Coronary artery (tissue), 2 donors: ENCODE results near the gene GJA1.

Source experiments
- DNase-seq: peaks from one replicate; pipeline ENCODE4 v3.0.0-alpha.2; 2017; ENCODE audit warnings: low spot score
- H3K27ac ChIP-seq, 2 donors: fragments of 200-600 bp; sonication (generic); one replicate each; pipeline ENCODE4 v1.5.1; 2016 to 2019
- H3K4me3 ChIP-seq: fragments of 200-600 bp; sonication (generic); 2 replicates; pipeline ENCODE4 v1.5.1; 2016; ENCODE audit warnings: mild to moderate bottlenecking, moderate library complexity
- TF ChIP-seq, protein P1 (sequence below): fragments of 200-600 bp; sonication (generic); IDR thresholded peaks from one replicate; pipeline ENCODE4 v1.5.1; 2019; ENCODE audit warnings: antibody characterized with exemption

Gene GJA1

GRCh38 chr6:121449331-121449730, 13.9 kb downstream of the GJA1 start:
- Histone ChIP-seq H3K4me3 (no peak overlapping the region), H3K27ac (no peak overlapping the region)
- TF ChIP-seq, protein P1, sequence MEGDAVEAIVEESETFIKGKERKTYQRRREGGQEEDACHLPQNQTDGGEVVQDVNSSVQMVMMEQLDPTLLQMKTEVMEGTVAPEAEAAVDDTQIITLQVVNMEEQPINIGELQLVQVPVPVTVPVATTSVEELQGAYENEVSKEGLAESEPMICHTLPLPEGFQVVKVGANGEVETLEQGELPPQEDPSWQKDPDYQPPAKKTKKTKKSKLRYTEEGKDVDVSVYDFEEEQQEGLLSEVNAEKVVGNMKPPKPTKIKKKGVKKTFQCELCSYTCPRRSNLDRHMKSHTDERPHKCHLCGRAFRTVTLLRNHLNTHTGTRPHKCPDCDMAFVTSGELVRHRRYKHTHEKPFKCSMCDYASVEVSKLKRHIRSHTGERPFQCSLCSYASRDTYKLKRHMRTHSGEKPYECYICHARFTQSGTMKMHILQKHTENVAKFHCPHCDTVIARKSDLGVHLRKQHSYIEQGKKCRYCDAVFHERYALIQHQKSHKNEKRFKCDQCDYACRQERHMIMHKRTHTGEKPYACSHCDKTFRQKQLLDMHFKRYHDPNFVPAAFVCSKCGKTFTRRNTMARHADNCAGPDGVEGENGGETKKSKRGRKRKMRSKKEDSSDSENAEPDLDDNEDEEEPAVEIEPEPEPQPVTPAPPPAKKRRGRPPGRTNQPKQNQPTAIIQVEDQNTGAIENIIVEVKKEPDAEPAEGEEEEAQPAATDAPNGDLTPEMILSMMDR = no peak
- DNase-seq = no peak

GRCh38 chr6:121450242-121450641, 14.8 kb downstream of the GJA1 start:
- H3K4me3 ChIP-seq = no peak overlapping the region
- no peak for DNase-seq
- TF ChIP-seq, protein P1 = no peak
- H3K27ac ChIP-seq = no peak overlapping the region

DNA sequence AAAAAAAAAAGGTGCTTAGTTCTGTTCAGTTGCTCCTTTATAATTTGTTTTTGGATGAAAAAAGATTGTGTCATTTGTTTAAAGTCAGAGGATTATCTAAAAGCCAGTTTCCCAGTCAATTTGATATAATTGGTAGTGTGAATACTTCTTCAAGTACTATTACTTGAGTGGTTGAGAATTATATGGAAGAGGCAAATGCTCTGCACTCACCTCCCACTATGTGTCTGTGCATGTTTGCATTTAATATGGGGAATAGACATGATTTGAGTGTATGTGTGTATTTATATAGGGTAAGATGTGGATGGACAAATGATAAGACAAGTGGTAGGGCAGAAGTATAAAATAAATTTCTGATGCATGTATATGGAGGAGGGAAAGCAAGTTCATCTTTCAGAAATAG, 15.8 kb downstream of the GJA1 start:
- H3K4me3 ChIP-seq = no peak overlapping the region
- TF ChIP-seq, protein P1 = no peak
- H3K27ac ChIP-seq = no peak overlapping the region
- no peak for DNase-seq

DNA sequence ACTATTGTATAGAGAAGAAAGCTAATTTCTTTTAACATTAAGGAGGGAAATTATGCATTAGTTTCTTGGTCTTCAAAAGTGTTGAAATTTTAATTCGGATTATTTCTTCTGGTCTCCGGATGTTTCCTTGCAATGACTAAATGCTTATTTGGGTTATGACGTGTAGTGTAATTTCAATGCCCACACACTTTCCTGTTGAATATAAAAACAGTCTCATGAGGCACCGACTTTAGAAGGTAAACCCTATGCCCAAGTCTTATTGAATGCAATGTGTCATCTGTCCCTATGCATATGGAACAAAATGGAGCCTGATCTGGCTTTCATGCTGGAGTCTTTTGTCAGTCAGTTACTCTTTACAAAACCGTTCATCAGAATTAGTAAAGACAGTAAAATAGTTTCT, 17.7 kb downstream of the GJA1 start:
- H3K27ac ChIP-seq = no peak overlapping the region
- TF ChIP-seq, protein P1 = no peak
- no peak overlapping the region for H3K4me3 ChIP-seq
- no peak for DNase-seq

DNA sequence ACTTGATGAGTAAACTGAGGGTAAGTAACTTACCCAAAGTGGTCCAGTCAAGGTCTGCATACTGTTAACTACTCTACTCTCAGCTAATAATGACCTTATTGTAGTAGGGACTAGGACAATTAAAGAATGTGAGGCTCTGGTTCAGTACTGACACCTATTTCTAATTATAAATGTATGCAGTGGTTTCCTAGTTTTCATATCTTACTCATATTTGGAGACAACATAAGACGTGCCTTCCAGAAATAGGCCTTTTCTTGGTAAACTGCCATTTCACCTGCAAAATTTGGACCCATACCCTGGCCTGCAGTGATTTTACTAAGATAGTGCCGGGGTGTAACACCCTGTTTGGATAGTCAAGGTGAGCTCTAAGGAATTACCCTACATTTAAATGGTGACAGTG, 24.7 kb downstream of the GJA1 start:
- Histone ChIP-seq H3K4me3 (no peak overlapping the region), H3K27ac (no peak overlapping the region)
- no peak for DNase-seq
- TF ChIP-seq, protein P1 = no peak

DNA sequence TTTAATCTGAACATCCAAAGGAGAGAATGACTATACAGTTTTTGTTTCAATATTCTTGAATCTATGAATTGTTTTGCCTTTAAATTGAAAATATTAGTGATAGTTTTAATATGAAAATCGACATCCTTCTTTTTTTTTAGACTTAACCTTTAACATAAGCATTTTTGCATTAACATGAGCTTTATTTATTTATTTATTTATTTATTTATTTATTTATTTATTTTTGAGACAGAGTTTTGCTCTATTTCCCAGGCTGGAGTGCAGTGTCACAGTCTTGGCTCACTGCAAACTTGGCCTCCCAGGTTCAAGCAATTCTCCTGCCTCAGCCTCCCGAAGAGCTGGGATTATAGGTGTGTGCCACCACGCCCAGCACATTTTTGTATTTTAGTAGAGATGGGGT, 27.6 kb downstream of the GJA1 start:
- Histone ChIP-seq H3K27ac (no peak overlapping the region), H3K4me3 (no peak overlapping the region)
- TF ChIP-seq, protein P1 = no peak
- DNase-seq = no peak

- DNase-seq = no peak
- no peak overlapping the region for H3K4me3 ChIP-seq
Measured at GRCh38 chr6:121465101-121465500, 29.7 kb downstream of the GJA1 start.

More at GRCh38 chr6:121465101-121465500, 29.7 kb downstream of the GJA1 start:
- TF ChIP-seq, protein P1 = no peak
- no peak overlapping the region for H3K27ac ChIP-seq
